Measurements from ENCODE around the gene TTC33.

GRCh38 chr5:40585537-40586267 lies 170.1 kb downstream of the TTC33 start:
- TF ChIP-seq POLR2AphosphoS5 (IDR thresholded peaks at IDR 0.05) (no peak), RAD21 (conservative IDR thresholded peaks at IDR 0.05) (no peak), CTCF (IDR thresholded peaks at IDR 0.05; ENCODE audit: poor library complexity, severe bottlenecking) (no peak), TAF1 (IDR thresholded peaks at IDR 0.05; ENCODE audit: low read depth) (no peak), SMC3 (conservative IDR thresholded peaks at IDR 0.05; ENCODE audit: poor library complexity) (no peak), EZH2 (IDR thresholded peaks at IDR 0.05; ENCODE audit: borderline replicate concordance, insufficient read depth, low read length, poor library complexity, severe bottlenecking) (no peak), EP300 (conservative IDR thresholded peaks at IDR 0.05; ENCODE audit: poor library complexity, severe bottlenecking) (no peak)

Measured in neural cell (in vitro differentiated cells).